Smooth muscle cell (in vitro differentiated cells): ENCODE results near the gene FUT4. TPM values are rescaled to one million over a fixed set of nuclear protein-coding genes. Genes with fewer than 3 reads are reported as not detected.

ENCODE experiments used
- DNase-seq: peaks from one replicate; lab custom pipeline; 2025; ENCODE audit not compliant: unreplicated experiment; lab: John Stamatoyannopoulos, UW
- H2AFZ ChIP-seq: fragments of 200-600 bp; sonication (generic); 2 replicates; pipeline ENCODE4 v1.6.0; 2016; ENCODE audit warnings: antibody characterized with exemption, low read depth, mild to moderate bottlenecking
- H3F3A ChIP-seq: fragments of 200-600 bp; sonication (generic); 2 replicates; pipeline ENCODE4 v1.6.0; 2017; ENCODE audit warnings: antibody characterized with exemption, low read depth
- H3K27ac ChIP-seq: fragments of 200-600 bp; sonication (generic); 2 replicates; pipeline ENCODE4 v1.5.1; 2016; ENCODE audit warnings: low read depth, mild to moderate bottlenecking
- H3K27me3 ChIP-seq: fragments of 200-600 bp; sonication (generic); 2 replicates; pipeline ENCODE4 v1.6.1; 2016; ENCODE audit warnings: low read depth, mild to moderate bottlenecking
- H3K36me3 ChIP-seq: fragments of 200-600 bp; sonication (generic); 2 replicates; pipeline ENCODE4 v1.5.1; 2016; ENCODE audit warnings: low read depth
- H3K4me1 ChIP-seq: fragments of 200-600 bp; sonication (generic); 2 replicates; pipeline ENCODE4 v1.5.1; 2016; ENCODE audit warnings: low read depth
- H3K4me2 ChIP-seq: fragments of 200-600 bp; sonication (generic); 2 replicates; pipeline ENCODE4 v1.6.0; 2016; ENCODE audit warnings: mild to moderate bottlenecking
- H3K4me3 ChIP-seq: fragments of 200-600 bp; sonication (generic); 2 replicates; pipeline ENCODE4 v1.5.1; 2016; ENCODE audit warnings: mild to moderate bottlenecking
- H3K79me2 ChIP-seq: fragments of 200-600 bp; sonication (generic); 2 replicates; pipeline ENCODE4 v1.6.0; 2016; ENCODE audit warnings: low read depth, mild to moderate bottlenecking
- H3K9ac ChIP-seq: fragments of 200-600 bp; sonication (generic); 2 replicates; pipeline ENCODE4 v1.6.0; 2016; ENCODE audit warnings: low read depth
- H3K9me3 ChIP-seq: fragments of 200-600 bp; sonication (generic); replicated peaks from 2 replicates; pipeline ENCODE4 v1.5.1; 2016; ENCODE audit warnings: low read depth
- H4K20me1 ChIP-seq: fragments of 200-600 bp; sonication (generic); 2 replicates; pipeline ENCODE4 v1.6.0; 2016; ENCODE audit warnings: low read depth
- WGBS: methylation state at CpG from one replicate; pipeline ENCODE4 v1.1.7; 2016; ENCODE audit warnings: low lambda C conversion rate; 5-methylcytosine and 5-hydroxymethylcytosine counted together
- polyA plus RNA-seq: library from polyadenylated mRNA; unstranded; fragments of >200 nt; fragmentation: Nextera tagmentation; extraction: Ambion mirVana; gene quantifications from 2 replicates; pipeline ENCODE4 v1.2.1, GENCODE V29; 2016
- total RNA-seq: library from RNA; depleted of rRNA; stranded (reverse); fragments of >200 nt; gene quantifications from 2 replicates; pipeline ENCODE4 v1.2.3, GENCODE V29; 2014
- TF ChIP-seq, protein P1 (sequence below): fragments of 200-600 bp; sonication (generic); IDR thresholded peaks from 2 replicates; pipeline ENCODE4 v1.5.1; 2017; ENCODE audit warnings: borderline replicate concordance, mild to moderate bottlenecking, antibody characterized with exemption; ENCODE audit not compliant: insufficient read depth, poor library complexity, severe bottlenecking

FUT4 gene
- total and polyA plus RNA-seq, 2 experiments from 2014 or later: 5.1 to 5.7 TPM

- no peak overlapping the region for H3K4me3 ChIP-seq
- no peaks in the 10 kb centered on the region for H3K9me3 ChIP-seq
- WGBS: 83% methylated on average over 1 of the region's 1 CpG
- H3F3A ChIP-seq: no peaks in the 10 kb centered on the region
- H3K36me3 ChIP-seq: no peaks in the 10 kb centered on the region
- no peak overlapping the region for H3K4me2 ChIP-seq
- H3K79me2 ChIP-seq: no peaks in the 10 kb centered on the region
- H3K4me1 ChIP-seq: peaks cover 3% of the 10 kb centered on the region
- H3K27me3 ChIP-seq: no peaks in the 10 kb centered on the region
- H2AFZ ChIP-seq: no peak overlapping the region
- no peak for DNase-seq
- H3K27ac ChIP-seq: no peak overlapping the region
- no peak overlapping the region for H3K9ac ChIP-seq
- TF ChIP-seq, protein P1, sequence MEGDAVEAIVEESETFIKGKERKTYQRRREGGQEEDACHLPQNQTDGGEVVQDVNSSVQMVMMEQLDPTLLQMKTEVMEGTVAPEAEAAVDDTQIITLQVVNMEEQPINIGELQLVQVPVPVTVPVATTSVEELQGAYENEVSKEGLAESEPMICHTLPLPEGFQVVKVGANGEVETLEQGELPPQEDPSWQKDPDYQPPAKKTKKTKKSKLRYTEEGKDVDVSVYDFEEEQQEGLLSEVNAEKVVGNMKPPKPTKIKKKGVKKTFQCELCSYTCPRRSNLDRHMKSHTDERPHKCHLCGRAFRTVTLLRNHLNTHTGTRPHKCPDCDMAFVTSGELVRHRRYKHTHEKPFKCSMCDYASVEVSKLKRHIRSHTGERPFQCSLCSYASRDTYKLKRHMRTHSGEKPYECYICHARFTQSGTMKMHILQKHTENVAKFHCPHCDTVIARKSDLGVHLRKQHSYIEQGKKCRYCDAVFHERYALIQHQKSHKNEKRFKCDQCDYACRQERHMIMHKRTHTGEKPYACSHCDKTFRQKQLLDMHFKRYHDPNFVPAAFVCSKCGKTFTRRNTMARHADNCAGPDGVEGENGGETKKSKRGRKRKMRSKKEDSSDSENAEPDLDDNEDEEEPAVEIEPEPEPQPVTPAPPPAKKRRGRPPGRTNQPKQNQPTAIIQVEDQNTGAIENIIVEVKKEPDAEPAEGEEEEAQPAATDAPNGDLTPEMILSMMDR: no peak
- no peaks in the 10 kb centered on the region for H4K20me1 ChIP-seq
Measured at GRCh38 chr11:94524341-94524740, 19.4 kb upstream of the FUT4 start.

- H3K27me3 ChIP-seq: no peaks in the 10 kb centered on the region
- H3K79me2 ChIP-seq: no peaks in the 10 kb centered on the region
- H3K27ac ChIP-seq: no peak overlapping the region
- H3K36me3 ChIP-seq: no peaks in the 10 kb centered on the region
- DNase-seq: no peak
- peak overlapping the region; percentile 74 for H2AFZ ChIP-seq
- H3K9me3 ChIP-seq: no peaks in the 10 kb centered on the region
- H3K4me1 ChIP-seq: peaks cover 3% of the 10 kb centered on the region
- H3K9ac ChIP-seq: no peak overlapping the region
- H3F3A ChIP-seq: no peaks in the 10 kb centered on the region
- H3K4me2 ChIP-seq: no peak overlapping the region
- WGBS: 62% methylated on average over 5 of the region's 5 CpGs
- no peaks in the 10 kb centered on the region for H4K20me1 ChIP-seq
- TF ChIP-seq, protein P1: no peak
- no peak overlapping the region for H3K4me3 ChIP-seq
Measured at GRCh38 chr11:94525546-94526324, 18.0 kb upstream of the FUT4 start.

DNA sequence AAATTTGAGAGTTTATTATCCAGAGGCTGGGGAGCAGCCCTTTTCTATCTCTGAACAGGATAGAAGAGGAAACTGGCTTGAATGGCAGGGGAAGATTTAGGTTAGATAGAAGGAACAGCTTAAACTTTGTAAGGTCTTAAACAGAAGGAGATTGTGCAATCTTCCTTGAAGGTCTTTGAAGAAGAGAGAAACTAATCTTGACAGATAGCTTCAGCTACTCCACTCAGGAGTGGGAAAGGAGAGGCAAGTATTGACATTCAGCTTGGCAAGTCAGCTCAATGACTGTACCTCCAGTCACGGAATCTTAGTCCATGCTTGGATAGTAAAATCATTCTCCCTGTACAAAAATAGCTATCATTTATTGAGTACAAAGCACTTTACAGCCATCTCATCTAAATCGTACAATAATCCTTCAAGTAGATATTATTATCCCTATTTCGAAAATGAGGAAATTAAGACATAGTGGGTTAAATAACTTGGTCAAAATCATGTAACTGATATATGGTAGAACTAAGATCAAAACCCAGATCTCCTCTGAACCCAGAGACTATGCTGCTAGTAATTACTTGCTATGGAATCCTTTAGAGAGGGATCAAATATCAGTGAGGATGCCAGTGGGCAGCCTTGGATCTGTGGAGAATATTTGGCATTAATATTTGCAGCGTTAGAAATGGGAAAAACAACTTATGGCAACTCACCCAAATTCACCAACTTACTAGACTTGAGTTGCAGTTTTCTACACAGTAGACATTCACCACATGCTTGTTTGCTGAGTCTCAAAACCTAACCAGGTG is 16.9 kb upstream of the FUT4 start:
- H3K27me3 ChIP-seq: no peaks in the 10 kb centered on the region
- TF ChIP-seq, protein P1: no peak
- no peaks in the 10 kb centered on the region for H3K79me2 ChIP-seq
- H4K20me1 ChIP-seq: no peaks in the 10 kb centered on the region
- DNase-seq: no peak
- H3K36me3 ChIP-seq: no peaks in the 10 kb centered on the region
- H3K27ac ChIP-seq: no peak overlapping the region
- H3K4me2 ChIP-seq: no peak overlapping the region
- peak overlapping the region; percentile 54 for H2AFZ ChIP-seq
- H3K9me3 ChIP-seq: no peaks in the 10 kb centered on the region
- peaks cover 3% of the 10 kb centered on the region for H3K4me1 ChIP-seq
- WGBS: 79% methylated on average over 4 of the region's 4 CpGs
- H3K9ac ChIP-seq: no peak overlapping the region
- no peaks in the 10 kb centered on the region for H3F3A ChIP-seq
- H3K4me3 ChIP-seq: no peak overlapping the region
